Measurements from ENCODE around the gene FBXO48.
"Not testable (repeated sequence)": the region's sequence is repeated elsewhere in the genome, so short reads cannot be mapped to it uniquely, and the experiment has no call there.

The FBXO48 gene

GRCh38 chr2:68471385-68471784 is 4.3 kb upstream of the FBXO48 start:
- no peak for DNase-seq (ENCODE audit: low read depth)

- DNase-seq (ENCODE audit: low read depth), result no peak
Measured at GRCh38 chr2:68469935-68470334, 2.8 kb upstream of the FBXO48 start.

- DNase-seq (ENCODE audit: low read depth), result no peak
Measured at GRCh38 chr2:68468801-68469200, 1.7 kb upstream of the FBXO48 start.

- DNase-seq (ENCODE audit: low read depth), result no peak
Measured at GRCh38 chr2:68466778-68467076, 367 bp downstream of the FBXO48 start.

GRCh38 chr2:68466361-68466777 is 725 bp downstream of the FBXO48 start:
- DNase-seq (ENCODE audit: low read depth), result peak; percentile 48

- no peak for DNase-seq (ENCODE audit: low read depth)
Measured at GRCh38 chr2:68465081-68465916, 1.8 kb downstream of the FBXO48 start.

GRCh38 chr2:68464651-68465050 is 2.4 kb downstream of the FBXO48 start:
- no peak for DNase-seq (ENCODE audit: low read depth)

- no peak for DNase-seq (ENCODE audit: low read depth)
Measured at GRCh38 chr2:68463287-68463877, 3.7 kb downstream of the FBXO48 start.

GRCh38 chr2:68458981-68459380 is 8.1 kb downstream of the FBXO48 start:
- DNase-seq (ENCODE audit: low read depth), result no peak

GRCh38 chr2:68456198-68456597 is 10.9 kb downstream of the FBXO48 start:
- no peak for DNase-seq (ENCODE audit: low read depth)

GRCh38 chr2:68454719-68455118 is 12.4 kb downstream of the FBXO48 start:
- no peak for DNase-seq (ENCODE audit: low read depth)

- DNase-seq (ENCODE audit: low read depth), result no peak
Measured at GRCh38 chr2:68453761-68454360, 13.2 kb downstream of the FBXO48 start.

- no peak for DNase-seq (ENCODE audit: low read depth)
Measured at GRCh38 chr2:68452158-68452900, 14.8 kb downstream of the FBXO48 start.

GRCh38 chr2:68448671-68449653 is 18.1 kb downstream of the FBXO48 start:
- DNase-seq (ENCODE audit: low read depth), result no peak

- DNase-seq (ENCODE audit: low read depth), result no peak
Measured at GRCh38 chr2:68447118-68447517, 20.0 kb downstream of the FBXO48 start.

- DNase-seq (ENCODE audit: low read depth), result not testable (repeated sequence)
Measured at GRCh38 chr2:68446425-68446824, 20.7 kb downstream of the FBXO48 start.

- DNase-seq (ENCODE audit: low read depth), result no peak
Measured at GRCh38 chr2:68441994-68442322, 25.1 kb downstream of the FBXO48 start.

GRCh38 chr2:68441179-68441993 is 25.7 kb downstream of the FBXO48 start:
- peak; percentile 77 for DNase-seq (ENCODE audit: low read depth)

- DNase-seq (ENCODE audit: low read depth), result no peak
Measured at GRCh38 chr2:68438455-68439303, 28.4 kb downstream of the FBXO48 start.

- DNase-seq (ENCODE audit: low read depth), result no peak
Measured at GRCh38 chr2:68436270-68436669, 30.8 kb downstream of the FBXO48 start.
